Skeletal muscle cell (primary cell): Measurements from ENCODE around the gene CRYL1.

ENCODE experiments used
- DNase-seq: peaks from one replicate; pipeline ENCODE4 v3.0.0-alpha.2; 2010; ENCODE audit warnings: low read depth
- H3K4me3 ChIP-seq: 2 replicates; pipeline ENCODE4 v1.5.1; 2011; ENCODE audit warnings: low read depth, mild to moderate bottlenecking, control low read depth, low read length, moderate library complexity

Gene CRYL1

DNA sequence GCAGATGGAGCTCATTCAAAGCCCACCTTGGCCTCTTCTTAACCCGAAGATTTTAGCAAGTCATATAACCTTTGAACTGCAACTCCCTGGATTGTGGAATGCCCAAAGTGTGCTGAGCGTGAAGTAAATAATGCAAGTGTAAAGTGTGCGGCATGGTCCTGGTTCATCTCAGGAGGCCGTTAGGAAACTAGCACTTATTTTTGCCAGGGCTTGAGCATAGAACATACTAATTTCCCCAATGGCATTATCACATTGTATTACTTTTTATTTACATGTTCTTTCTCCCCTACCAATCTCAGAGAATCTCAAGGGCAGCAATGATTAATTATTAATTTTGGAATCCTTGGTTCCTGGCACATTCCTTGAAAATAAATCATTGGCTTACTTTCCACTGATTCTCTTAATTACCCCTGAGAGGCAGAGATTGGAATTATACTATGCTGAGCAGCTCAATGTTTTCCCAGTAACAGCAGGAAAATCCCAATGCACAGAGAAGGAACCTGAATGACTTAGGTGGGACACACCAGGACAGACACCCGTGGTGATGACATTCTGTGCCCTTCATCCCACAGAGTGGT is 164.7 kb downstream of the CRYL1 start:
- DNase-seq = no peak
- H3K4me3 ChIP-seq = no peak overlapping the region

DNA sequence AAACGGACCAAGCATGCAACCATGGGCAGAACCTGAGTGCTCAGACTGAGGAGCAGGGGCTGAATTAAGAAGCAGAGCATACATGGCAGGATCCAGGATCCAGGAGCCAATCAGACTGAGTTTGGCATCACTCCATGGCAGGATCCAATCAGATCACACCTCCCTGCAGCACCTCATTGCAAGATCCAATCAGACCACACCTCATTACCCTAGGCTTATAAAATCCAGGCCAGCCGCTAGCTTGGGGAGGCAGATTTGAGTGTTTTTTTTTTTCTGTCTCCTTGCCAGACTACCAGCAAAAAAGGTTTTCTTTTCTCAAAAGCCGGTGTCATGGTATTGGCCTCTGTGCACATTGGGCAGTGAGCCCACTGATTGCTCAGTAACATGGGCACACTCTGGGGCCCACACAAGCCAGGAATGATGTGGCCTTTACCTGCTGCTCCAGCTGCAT is 165.6 kb downstream of the CRYL1 start:
- DNase-seq = no peak
- H3K4me3 ChIP-seq = no peak overlapping the region

DNA sequence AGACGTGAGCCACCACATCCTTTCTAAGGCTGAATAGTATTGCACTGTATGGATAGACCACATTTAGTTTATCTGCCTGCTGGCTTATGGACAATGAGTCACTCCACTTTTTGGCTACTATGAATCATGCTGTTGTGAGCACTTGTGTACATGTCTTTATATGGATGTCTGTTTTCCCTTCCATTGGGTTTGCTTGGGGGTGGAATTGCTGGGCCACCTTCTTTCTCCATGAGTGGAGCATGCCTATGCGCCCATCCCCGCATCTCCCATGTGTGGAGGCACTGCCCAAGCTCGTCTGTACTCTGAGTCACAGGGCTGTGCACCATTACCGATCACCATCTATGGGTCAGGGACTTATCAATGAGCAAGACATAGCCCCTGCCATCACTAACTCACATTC is 166.3 kb downstream of the CRYL1 start:
- DNase-seq = peak; percentile 97
- H3K4me3 ChIP-seq = no peak overlapping the region

DNA sequence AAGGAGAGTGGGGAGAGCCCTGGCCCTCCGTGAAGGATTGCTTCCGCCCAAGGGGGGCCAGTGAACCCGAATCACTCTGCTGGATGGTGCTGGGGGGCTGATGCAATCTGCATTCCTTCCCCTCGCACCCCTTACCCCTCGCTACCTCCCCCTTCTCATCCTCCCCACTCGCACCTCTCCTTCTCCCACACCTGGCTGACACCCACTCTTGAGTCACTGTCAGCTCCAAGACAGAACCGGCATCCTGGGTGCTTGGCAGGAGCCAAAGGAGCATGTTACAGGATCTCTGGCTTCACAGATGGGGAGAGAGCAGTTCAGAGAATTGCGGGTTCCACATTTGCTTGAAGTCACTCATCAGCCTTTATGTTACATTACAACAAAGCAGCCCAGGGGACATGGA is 167.6 kb downstream of the CRYL1 start:
- H3K4me3 ChIP-seq = no peak overlapping the region
- no peak for DNase-seq

DNA sequence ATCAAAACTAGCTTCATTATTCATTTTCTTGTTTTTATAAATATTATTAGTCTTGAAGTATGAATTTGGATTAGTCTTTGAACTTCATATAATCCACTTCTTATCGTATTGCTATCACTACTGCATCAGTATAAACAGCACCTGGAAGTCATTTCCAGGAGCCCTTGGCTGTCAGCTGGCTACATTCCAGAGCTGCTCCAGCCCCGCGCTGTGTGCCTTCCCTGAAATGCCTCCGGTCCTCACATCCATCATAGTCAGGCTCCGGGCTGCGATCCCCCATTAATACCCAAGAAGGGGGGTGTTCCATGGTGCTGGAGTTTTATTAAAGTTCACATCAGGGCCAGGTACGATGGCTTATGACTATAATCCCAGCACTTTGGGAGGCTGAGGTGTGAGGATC is 169.2 kb downstream of the CRYL1 start:
- no peak for DNase-seq
- no peak overlapping the region for H3K4me3 ChIP-seq

DNA sequence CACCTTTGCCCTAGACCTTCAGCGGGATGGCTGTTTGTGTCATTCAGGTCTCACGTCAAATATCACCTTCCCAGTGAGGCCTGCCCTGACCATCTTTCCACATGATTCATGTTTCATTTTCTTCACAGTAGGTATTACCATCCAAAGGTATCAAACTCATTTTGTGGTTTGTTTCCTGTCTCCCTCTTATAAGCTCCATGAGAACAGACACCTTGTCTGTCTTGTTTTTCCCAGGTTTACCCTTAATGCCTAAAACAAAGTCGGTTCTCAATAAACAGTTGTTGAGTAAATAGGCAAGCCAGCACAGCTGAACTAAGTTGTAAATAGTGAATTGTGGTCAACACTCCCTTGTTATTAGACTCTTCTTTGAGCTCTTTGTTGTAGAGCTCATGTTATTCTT is 170.9 kb downstream of the CRYL1 start:
- no peak for DNase-seq
- no peak overlapping the region for H3K4me3 ChIP-seq

DNA sequence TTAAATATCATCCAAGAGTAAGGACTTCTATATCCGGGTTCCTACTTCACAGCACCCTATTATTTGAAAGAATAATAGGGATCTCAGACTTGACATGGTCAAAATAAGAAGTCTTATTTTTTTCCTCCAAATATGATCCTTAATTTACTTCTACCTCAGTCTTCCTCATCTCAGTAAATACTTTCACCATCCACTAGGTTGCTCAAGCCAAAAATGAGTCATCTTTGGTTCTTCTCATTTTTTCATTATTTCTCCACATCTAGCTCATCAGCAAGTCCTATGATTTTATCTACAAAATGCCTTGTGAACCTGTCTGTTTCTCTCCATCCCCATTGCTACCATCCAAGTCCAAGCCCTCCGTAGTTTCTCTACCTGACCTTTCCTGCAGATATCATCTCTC is 171.7 kb downstream of the CRYL1 start:
- H3K4me3 ChIP-seq = no peak overlapping the region
- DNase-seq = no peak
